ENCODE results near the gene TFPI2.
"Not testable (repeated sequence)": the region's sequence is repeated elsewhere in the genome, so short reads cannot be mapped to it uniquely, and the experiment has no call there.

Gene TFPI2, protein sequence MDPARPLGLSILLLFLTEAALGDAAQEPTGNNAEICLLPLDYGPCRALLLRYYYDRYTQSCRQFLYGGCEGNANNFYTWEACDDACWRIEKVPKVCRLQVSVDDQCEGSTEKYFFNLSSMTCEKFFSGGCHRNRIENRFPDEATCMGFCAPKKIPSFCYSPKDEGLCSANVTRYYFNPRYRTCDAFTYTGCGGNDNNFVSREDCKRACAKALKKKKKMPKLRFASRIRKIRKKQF

DNA sequence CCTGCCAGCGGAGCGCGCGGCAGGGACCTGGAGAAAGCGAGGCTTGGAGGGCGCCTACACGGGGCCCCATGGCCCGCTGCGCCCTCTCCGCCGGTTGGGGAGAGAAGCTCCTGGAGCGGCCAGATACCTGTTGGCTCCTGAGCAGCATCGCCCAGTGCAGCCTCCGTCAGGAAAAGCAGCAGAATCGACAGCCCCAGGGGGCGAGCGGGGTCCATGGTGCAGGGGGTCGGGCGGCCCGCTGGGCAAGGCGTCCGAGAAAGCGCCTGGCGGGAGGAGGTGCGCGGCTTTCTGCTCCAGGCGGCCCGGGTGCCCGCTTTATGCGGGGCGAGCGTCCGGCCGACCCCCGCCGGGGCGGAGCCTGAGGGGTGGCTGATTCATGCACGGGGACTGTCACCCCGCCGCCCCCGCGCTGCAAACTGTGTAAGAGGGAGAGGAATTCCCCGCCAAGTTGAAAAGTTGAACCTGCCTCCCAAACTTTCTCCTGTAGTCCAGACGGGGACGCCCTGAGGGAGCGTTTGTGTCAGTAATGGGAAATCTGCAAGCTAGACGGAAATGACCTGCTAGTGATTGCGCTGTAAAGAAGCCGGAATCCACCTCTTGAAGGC is at the start of gene TFPI2:
TSS of gene TFPI2 (minus strand) at position 290 of the 605 bp plus-strand sequence. CDS start at position 215, 75 bp downstream.
- peak; percentile 23 for DNase-seq (ENCODE audit: low read depth)

DNA sequence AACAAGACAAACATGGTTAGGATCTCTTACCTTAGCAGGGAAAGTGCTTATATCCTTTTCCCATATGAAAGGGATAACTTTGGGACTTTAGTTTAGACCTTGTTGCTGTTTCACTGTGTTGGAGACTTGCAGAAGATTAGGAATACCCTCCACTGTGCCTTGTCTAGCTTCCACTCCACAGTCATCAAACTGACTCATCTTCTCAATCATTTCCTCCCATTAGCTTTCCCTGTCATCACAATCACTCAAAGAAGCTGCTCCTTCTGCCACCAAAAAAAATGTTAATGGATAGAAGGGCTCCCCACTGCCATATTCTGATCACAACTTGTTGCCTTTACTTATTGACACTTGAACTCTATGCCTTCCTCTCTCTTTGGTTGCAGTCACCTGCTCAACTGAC is 47.7 kb upstream of the TFPI2 start:
- DNase-seq (ENCODE audit: low read depth): no peak
- no peak overlapping the region for H3K4me3 ChIP-seq (ENCODE audit: low read depth, low read length)

More for the DNA sequence above, at the start of gene TFPI2:
- peak within 1 kb of the TSS; percentile 68 for H3K4me3 ChIP-seq (ENCODE audit: low read depth, low read length)

DNA sequence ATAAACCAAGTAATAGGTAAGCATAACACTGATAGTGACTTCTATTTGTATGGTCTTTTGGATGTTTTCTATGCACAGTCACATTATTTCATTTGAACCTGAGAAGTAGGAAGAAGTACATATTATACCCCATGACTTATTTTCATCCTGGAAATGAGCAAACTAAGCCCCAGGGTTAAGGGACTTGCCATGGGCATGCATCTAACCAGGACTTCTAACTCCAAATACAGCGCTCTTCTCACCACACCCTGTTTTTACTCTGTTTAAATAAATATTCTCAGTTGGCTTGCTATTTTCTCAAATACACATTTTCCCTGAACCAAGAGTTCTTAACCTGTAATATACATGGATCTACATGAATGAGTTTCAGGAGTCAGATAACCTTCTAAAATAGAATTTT is 47.3 kb upstream of the TFPI2 start:
- H3K4me3 ChIP-seq (ENCODE audit: low read depth, low read length): no peak overlapping the region
- no peak for DNase-seq (ENCODE audit: low read depth)

DNA sequence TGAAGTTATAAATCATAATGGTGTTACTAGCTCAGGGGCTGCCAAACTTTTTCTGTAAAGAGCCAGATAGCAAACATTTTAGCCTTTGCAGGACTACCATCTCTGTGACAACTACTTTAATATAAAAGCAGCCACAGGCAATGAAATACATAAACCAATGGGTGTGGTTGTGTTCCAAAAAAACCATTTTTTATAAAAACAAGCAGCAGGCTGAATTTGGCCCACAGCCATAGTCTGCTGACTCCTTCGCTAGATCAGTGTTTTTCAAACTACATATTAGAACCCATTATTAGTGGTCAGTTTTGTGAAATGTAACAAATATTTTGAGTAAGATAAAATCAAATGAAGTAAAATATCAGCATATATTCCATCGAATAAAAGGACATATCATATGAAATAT is 44.5 kb upstream of the TFPI2 start:
- DNase-seq (ENCODE audit: low read depth): no peak
- H3K4me3 ChIP-seq (ENCODE audit: low read depth, low read length): no peak overlapping the region

DNA sequence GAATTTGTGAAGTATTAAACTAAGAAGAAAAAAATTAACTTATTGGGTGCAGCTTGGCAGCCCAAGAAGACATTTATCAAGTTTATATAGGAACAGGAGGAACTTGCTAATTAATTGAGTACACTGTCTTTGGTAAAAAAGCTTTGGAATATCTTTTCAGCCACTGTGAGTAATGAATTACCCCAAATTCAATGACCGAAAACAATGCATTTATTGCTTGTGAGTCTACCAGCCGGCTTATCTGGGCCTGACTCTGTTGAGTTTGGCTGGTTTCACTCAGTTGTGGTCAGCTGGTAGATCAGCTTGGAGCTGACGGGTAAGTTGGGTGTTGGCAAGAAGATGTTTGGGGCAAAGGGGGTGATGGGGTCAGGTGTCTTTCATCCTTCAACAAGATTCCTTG is 42.6 kb upstream of the TFPI2 start:
- no peak for DNase-seq (ENCODE audit: low read depth)
- no peak overlapping the region for H3K4me3 ChIP-seq (ENCODE audit: low read depth, low read length)

DNA sequence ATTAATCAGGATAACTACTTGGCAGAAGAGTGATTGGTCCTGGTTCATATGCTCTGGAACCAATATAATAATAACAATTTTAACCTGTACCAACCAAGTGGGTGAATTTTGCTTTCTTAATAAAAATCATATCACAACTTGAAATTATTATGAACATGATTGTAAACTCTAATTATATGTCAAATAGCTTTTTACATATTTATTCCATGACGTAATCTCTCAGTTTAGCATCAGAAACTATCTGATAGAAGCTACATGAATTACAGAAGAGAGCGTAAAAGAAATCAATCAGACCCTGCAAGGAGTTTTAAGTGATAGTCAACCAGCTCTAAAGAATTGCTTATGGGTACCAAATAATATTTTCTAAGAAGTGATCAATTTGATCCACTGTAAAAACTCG is 41.1 kb upstream of the TFPI2 start:
- H3K4me3 ChIP-seq (ENCODE audit: low read depth, low read length): no peak overlapping the region
- DNase-seq (ENCODE audit: low read depth): no peak

DNA sequence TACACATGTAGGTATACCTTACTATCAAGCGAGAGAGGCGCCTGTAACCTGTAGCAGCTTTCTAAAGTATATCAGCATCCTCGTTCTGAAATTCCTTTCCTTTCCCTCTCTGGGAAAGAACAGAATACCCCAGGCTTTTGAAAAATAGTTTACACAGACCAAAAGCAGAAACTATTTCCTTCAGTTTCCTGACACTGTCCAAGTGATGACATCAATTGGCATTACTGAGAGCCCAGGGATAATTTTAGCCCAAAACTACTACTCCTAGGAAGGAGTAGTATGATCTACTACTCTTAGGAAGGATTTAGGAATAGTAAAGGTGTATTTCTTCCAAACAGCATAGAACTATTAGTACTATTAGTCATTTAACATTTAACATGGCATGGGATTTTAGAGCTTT is 37.0 kb upstream of the TFPI2 start:
- no peak for DNase-seq (ENCODE audit: low read depth)
- H3K4me3 ChIP-seq (ENCODE audit: low read depth, low read length): no peak overlapping the region

DNA sequence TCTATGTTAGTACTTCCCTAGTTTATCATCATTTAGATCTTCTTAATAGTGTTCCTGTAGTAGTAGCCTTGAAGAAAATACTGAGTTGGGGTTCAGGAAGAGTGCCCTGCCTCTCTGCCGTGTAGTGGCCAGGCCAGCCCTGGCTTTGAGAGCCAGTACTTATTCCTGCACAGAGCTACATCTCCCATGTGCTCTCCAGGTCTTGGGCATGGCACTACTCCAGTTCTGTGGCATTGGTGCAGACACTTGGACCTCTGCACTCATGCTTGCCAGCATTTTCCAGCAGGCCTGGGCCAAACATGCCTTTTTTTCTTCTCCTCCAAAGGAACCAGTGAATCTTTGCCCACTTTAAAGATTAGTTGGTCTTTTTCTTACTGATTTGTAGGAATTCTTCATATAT is 36.2 kb upstream of the TFPI2 start:
- no peak for DNase-seq (ENCODE audit: low read depth)
- H3K4me3 ChIP-seq (ENCODE audit: low read depth, low read length): no peak overlapping the region

DNA sequence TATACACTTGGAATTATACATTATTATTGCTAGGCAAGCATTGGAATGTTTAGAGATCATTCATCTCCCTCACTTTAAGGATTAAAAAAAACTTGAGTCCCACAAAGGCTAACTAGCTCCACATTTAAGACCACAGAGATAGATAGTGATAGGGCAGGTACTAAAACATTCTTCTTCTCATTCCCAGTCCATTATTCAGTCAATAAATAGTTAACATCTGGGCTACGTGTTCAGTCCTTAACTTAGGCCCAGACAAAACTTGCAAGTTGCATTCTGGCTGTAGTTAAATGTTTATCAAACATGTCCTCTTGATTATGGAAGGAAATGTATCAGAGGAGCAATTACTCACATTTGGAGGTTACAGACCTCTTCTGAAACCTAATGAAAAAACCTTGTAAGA is 33.4 kb upstream of the TFPI2 start:
- peak overlapping the region; percentile 55 for H3K4me3 ChIP-seq (ENCODE audit: low read depth, low read length)

DNA sequence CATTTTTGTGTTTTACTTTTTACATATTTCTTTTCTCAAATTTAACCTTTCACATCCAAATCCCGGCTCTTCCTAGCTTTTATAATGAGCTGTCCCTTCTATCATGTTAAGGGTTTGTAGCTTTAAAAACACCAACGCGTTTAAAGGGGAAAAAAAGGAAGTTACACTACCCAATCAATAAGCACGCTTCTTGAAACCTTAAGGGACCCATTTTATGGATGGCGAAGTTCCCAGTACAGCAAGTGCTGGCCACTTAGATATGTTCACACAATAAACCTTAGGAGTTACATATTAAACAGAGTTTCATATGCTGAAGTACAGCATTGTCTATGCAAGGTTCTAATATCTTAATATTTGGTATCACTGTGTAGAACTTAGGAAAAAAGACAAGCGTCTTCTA is 32.7 kb upstream of the TFPI2 start:
- peak overlapping the region; percentile 55 for H3K4me3 ChIP-seq (ENCODE audit: low read depth, low read length)

More for the DNA sequence above, 33.4 kb upstream of the TFPI2 start:
- DNase-seq (ENCODE audit: low read depth): no peak

DNA sequence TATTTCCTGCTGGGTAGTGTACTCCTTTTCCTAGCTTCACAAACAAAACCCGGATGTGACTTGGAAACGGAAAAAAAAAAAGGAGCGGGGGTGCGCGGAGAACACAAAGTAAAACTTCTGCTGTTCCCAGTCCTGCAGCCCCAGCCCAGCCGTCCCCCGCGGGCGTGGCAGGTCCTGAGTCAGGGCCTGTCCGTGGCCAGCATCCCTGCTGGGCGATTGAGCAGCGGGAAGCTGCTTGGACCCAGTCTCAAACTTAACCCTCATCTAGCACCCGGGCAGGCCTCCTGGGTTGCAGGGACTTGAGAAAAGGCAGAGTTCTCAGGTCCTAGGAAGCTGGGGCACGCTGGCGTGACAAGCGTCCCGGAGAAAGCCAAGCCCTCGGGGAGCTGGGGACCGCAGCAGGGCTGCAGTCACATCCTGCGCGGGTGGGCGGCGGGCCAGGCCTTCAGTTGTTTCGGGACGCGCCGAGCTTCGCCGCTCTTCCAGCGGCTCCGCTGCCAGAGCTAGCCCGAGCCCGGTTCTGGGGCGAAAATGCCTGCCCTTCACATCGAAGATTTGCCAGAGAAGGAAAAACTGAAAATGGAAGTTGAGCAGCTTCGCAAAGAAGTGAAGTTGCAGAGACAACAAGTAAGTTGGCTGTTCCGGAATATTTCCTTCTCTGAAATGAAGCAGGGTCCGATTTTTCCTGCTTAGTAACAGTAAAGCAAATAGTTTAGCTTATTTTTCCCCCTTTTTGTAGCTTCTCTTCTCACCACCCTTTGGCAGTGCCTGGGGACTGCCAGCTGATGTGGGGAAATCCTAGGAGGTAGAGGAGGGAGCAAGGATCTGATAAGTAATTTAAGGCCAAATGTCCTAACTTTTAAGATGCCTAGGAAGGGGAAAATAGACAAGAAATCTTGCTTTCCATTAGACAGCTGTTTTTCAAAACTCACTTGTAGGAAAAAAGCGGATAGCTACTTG is 31.3 kb upstream of the TFPI2 start, which contains the start of gene GNG11:
TSS of gene GNG11 (plus strand) at position 129 of the 960 bp plus-strand sequence. CDS start at position 532, 403 bp downstream.
- H3K4me3 ChIP-seq (ENCODE audit: low read depth, low read length): peak within 1 kb of the TSS; percentile 55
- DNase-seq (ENCODE audit: low read depth): no peak

More for the DNA sequence above, 32.7 kb upstream of the TFPI2 start:
- no peak for DNase-seq (ENCODE audit: low read depth)

DNA sequence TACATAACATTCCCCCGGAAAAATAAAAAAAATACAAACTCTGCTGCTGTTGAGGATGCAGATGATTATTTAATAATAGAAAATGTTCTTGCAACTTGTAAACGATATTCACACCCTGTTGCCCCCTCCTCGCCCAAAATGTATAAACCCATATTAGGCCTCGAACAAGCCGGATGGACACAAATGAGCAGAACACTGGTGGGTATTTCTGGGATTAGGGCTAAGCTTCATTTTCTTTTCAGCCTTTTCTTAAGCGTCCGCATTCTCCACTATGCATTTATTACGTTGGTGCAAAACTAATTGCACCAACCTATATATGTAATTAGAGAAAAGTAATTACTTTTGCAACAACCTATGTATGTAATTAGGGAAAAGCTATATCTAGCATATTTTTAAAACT is 30.6 kb upstream of the TFPI2 start:
- H3K4me3 ChIP-seq (ENCODE audit: low read depth, low read length): peak overlapping the region; percentile 55
- no peak for DNase-seq (ENCODE audit: low read depth)

DNA sequence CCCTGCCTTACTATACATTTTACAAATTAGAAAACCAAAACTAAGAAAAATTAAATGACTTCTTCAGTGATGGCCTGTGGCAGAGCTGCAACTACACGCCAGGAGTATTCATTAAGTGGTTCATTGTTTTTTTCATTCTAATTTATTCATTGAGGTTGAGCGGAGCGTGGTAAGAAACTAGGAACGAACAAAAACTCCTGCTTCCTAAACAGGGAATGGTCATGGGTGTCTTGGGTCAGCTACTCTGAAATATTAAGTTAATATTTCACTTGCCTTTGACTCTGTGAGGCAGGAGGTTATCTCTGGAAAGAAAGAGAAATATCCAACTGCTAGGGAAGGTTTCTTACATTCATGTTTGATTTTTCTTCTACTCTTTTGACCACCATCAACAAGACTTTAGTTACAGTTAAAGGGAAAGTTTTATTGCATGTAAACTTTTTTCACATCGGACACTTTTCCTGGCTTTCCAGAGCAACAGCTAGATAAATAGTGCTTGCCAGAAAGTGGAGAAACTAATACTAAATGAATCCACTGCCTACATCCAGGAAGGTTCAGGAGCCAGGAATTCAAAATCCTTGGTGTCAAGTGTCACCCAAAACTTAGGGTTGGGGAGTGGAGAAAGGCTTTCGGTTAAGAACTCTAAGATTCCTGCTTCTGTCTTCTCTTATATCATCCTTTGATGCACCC is 30.1 kb upstream of the TFPI2 start:
- peak overlapping the region; percentile 55 for H3K4me3 ChIP-seq (ENCODE audit: low read depth, low read length)
- no peak for DNase-seq (ENCODE audit: low read depth)

DNA sequence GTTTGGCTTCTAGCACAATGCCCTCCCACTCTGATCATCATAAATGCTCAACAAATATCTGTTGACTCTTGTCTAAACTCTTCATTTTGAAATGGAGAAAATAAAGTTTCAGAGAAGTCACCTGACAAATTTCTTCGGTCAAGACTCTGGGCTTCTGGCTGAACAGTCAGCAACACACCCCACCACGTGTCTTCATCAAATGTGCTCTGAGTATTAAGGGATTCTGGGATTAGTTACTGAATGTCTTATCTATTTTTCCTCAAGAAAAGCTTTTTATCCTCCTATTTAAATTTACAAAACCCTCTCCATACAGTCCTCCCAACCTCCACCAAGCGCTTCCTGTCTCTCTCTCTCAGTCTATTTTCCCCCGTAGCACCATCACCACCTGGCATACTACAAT is 25.8 kb upstream of the TFPI2 start:
- DNase-seq (ENCODE audit: low read depth); H3K4me3 ChIP-seq (ENCODE audit: low read depth, low read length): not testable (repeated sequence)

DNA sequence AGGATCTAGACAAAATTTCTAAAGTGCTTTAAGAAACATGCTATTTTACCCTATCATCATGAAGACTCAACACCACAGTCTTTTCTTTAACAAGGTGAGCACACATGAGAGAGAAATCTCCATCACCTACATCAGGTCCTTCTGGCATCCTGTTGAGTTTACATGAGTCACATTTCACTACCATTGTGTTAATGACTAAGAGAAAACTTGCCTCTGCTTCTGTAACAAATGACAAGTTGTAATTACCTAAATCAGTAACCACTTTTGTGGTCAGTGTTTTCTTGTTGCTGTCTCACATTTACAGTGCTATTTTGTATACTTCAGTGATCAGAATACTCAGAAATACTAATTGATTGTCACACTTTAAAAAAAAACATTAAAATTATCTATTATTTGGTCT is 25.3 kb upstream of the TFPI2 start:
- H3K4me3 ChIP-seq (ENCODE audit: low read depth, low read length); DNase-seq (ENCODE audit: low read depth): not testable (repeated sequence)

DNA sequence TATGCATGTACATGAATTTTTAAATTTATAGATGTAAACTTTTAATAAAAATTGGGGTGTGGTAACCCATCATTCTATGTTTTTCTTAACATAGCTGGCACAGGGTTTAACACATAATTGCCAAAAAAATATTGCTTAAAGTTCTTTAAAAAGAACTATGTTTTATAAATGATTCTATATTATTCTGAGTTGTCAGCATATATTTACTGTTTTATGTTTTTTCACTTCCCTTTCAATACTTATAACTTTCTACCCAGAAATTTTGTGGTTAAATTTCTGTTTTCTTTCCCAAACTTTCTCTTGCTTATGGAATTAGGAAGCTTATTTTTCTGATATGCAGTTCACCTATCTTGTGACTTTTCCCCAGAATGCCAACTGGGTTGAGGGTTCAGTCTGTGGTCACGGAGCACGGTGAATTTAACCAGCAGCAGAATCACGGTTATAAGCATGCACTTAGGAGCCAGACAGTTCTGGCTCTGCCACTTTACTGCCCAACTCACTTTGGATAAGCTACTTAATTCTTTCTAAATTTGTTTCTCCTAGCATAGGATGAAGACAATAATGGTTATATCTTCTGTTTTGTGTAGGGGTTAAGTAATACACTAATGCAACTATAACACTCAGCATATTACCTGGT is 24.8 kb upstream of the TFPI2 start:
- not testable (repeated sequence) for DNase-seq (ENCODE audit: low read depth); H3K4me3 ChIP-seq (ENCODE audit: low read depth, low read length)

DNA sequence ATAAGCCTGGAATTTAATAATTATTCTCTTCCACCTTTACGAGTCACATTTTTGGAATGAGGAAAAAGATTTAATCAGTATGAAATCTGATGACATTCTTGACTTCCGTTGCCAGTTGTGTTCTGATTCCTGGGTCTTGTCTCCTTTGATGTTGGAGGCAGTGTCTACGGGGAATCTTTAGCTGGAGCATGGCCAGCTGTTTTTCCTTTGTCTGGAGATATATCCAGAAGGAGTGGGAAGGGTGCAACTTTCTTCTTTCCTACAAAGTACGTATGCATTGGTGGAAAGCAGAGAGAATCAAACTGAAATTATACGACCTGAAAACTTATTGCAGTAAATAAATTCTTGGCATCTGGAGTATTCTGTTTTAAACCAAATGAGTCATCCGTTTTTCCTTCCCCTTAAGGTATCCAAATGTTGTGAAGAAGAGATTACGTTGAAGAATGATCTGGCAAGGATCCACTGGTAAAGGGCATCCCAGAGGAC is 24.1 kb upstream of the TFPI2 start:
- no peak for DNase-seq (ENCODE audit: low read depth)
- H3K4me3 ChIP-seq (ENCODE audit: low read depth, low read length): no peak overlapping the region

DNA sequence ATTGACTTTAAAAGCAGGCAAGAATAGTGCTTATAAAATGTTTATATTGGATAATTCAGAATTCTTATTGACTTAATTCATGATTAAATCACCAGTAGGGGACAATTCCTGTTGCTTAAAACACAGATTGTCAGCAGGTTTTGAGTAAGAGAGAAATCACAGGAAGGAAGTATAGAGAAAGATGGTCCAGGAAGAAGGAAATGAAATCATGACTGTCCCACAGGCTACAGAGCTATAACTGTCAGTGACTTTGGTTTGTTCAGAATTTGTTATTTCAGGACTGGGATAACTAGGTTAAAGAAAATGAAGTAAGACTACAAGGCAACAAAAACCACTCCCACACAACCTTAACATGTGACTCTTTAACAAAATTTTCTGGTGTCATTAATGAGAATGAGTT is 22.6 kb upstream of the TFPI2 start:
- no peak overlapping the region for H3K4me3 ChIP-seq (ENCODE audit: low read depth, low read length)
- DNase-seq (ENCODE audit: low read depth): no peak

DNA sequence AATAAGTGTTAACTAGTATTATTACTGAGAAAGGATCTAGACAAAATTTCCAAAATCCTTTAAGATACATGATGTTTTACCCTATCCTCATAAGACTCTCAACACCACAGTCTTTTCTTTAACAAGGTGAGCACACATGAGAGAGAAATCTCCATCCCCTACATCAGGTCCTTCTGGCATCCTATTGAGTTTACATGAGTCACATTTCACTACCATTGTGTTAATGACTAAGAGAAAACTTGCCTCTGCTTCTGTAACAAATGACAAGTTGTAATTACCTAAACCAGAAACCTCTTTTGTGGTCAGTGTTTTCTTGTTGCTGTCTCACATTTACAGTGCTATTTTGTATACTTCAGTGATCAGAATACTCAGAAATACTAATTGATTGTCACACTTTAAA is 21.1 kb upstream of the TFPI2 start:
- DNase-seq (ENCODE audit: low read depth); H3K4me3 ChIP-seq (ENCODE audit: low read depth, low read length): not testable (repeated sequence)
